Neuron (in vitro differentiated cells): ENCODE results near the gene SNAPC4.

Experiments used
- H2AFZ ChIP-seq: one replicate; pipeline ENCODE4 v1.6.1; 2013; ENCODE audit warnings: low read depth, mild to moderate bottlenecking, inconsistent platforms, low read length, moderate library complexity
- H3K27me3 ChIP-seq: one replicate; pipeline ENCODE4 v1.6.1; 2013; ENCODE audit warnings: low read length; ENCODE audit not compliant: insufficient read depth
- H3K36me3 ChIP-seq: one replicate; pipeline ENCODE4 v1.6.1; 2013; ENCODE audit warnings: low read length; ENCODE audit not compliant: insufficient read depth
- H3K4me1 ChIP-seq: one replicate; pipeline ENCODE4 v1.6.1; 2013; ENCODE audit warnings: low read length; ENCODE audit not compliant: insufficient read depth
- H3K4me3 ChIP-seq: 2 replicates; pipeline ENCODE4 v1.5.1; 2013; ENCODE audit warnings: mild to moderate bottlenecking, low read length, moderate library complexity
- H3K9me3 ChIP-seq: one replicate; pipeline ENCODE4 v1.6.1; 2013; ENCODE audit warnings: low read length

The SNAPC4 gene

GRCh38 chr9:136401173-136401922, 1.4 kb upstream of the SNAPC4 start:
- H3K4me3 ChIP-seq, result no peak overlapping the region
- peaks cover 48% of the 10 kb centered on the region for H3K36me3 ChIP-seq
- no peak overlapping the region for H2AFZ ChIP-seq
- H3K9me3 ChIP-seq, result no peaks in the 10 kb centered on the region
- peaks cover 31% of the 10 kb centered on the region for H3K4me1 ChIP-seq
- H3K27me3 ChIP-seq, result no peaks in the 10 kb centered on the region

- Histone ChIP-seq H2AFZ (peak overlapping the region; percentile 80), H3K4me3 (peak overlapping the region; percentile 95), H3K9me3 (no peaks in the 10 kb centered on the region), H3K4me1 (peaks cover 31% of the 10 kb centered on the region), H3K27me3 (no peaks in the 10 kb centered on the region), H3K36me3 (peaks cover 52% of the 10 kb centered on the region)
Observed at GRCh38 chr9:136399176-136400037, 563 bp downstream of the SNAPC4 start.

GRCh38 chr9:136398286-136398685, 1.7 kb downstream of the SNAPC4 start:
- H3K9me3 ChIP-seq, result no peaks in the 10 kb centered on the region
- peaks cover 53% of the 10 kb centered on the region for H3K36me3 ChIP-seq
- H3K4me1 ChIP-seq, result peaks cover 31% of the 10 kb centered on the region
- no peak overlapping the region for H2AFZ ChIP-seq
- no peaks in the 10 kb centered on the region for H3K27me3 ChIP-seq
- H3K4me3 ChIP-seq, result peak overlapping the region; percentile 95

- peaks cover 58% of the 10 kb centered on the region for H3K36me3 ChIP-seq
Observed at GRCh38 chr9:136397643-136398042, 2.3 kb downstream of the SNAPC4 start.

GRCh38 chr9:136396219-136396515, 3.8 kb downstream of the SNAPC4 start:
- no peaks in the 10 kb centered on the region for H3K9me3 ChIP-seq
- H3K4me3 ChIP-seq, result no peak overlapping the region
- no peaks in the 10 kb centered on the region for H3K27me3 ChIP-seq
- peaks cover 17% of the 10 kb centered on the region for H3K4me1 ChIP-seq
- peaks cover 65% of the 10 kb centered on the region for H3K36me3 ChIP-seq
- H2AFZ ChIP-seq, result no peak overlapping the region

More at GRCh38 chr9:136397643-136398042, 2.3 kb downstream of the SNAPC4 start:
- Histone ChIP-seq H3K27me3 (no peaks in the 10 kb centered on the region), H3K4me1 (peaks cover 29% of the 10 kb centered on the region), H3K4me3 (no peak overlapping the region), H3K9me3 (no peaks in the 10 kb centered on the region), H2AFZ (no peak overlapping the region)

- no peaks in the 10 kb centered on the region for H3K9me3 ChIP-seq
- H3K36me3 ChIP-seq, result peaks cover 66% of the 10 kb centered on the region
- H3K4me3 ChIP-seq, result no peak overlapping the region
- H3K27me3 ChIP-seq, result no peaks in the 10 kb centered on the region
- peaks cover 17% of the 10 kb centered on the region for H3K4me1 ChIP-seq
- H2AFZ ChIP-seq, result no peak overlapping the region
Observed at GRCh38 chr9:136395345-136396218, 4.4 kb downstream of the SNAPC4 start.

GRCh38 chr9:136395020-136395340, 5.0 kb downstream of the SNAPC4 start:
- peaks cover 12% of the 10 kb centered on the region for H3K4me1 ChIP-seq
- no peak overlapping the region for H2AFZ ChIP-seq
- no peak overlapping the region for H3K4me3 ChIP-seq
- H3K9me3 ChIP-seq, result no peaks in the 10 kb centered on the region
- peaks cover 66% of the 10 kb centered on the region for H3K36me3 ChIP-seq
- H3K27me3 ChIP-seq, result no peaks in the 10 kb centered on the region

- no peak overlapping the region for H3K4me3 ChIP-seq
- no peaks in the 10 kb centered on the region for H3K27me3 ChIP-seq
- no peak overlapping the region for H2AFZ ChIP-seq
- peaks cover 71% of the 10 kb centered on the region for H3K36me3 ChIP-seq
- peaks cover 11% of the 10 kb centered on the region for H3K4me1 ChIP-seq
- no peaks in the 10 kb centered on the region for H3K9me3 ChIP-seq
Observed at GRCh38 chr9:136394312-136395019, 5.5 kb downstream of the SNAPC4 start.

GRCh38 chr9:136393531-136393930, 6.4 kb downstream of the SNAPC4 start:
- Histone ChIP-seq H3K4me3 (no peak overlapping the region), H3K9me3 (no peaks in the 10 kb centered on the region), H3K27me3 (no peaks in the 10 kb centered on the region), H3K36me3 (peaks cover 81% of the 10 kb centered on the region), H3K4me1 (peaks cover 1% of the 10 kb centered on the region), H2AFZ (no peak overlapping the region)

GRCh38 chr9:136392538-136393449, 7.2 kb downstream of the SNAPC4 start:
- H2AFZ ChIP-seq, result no peak overlapping the region
- H3K4me1 ChIP-seq, result no peaks in the 10 kb centered on the region
- H3K27me3 ChIP-seq, result no peaks in the 10 kb centered on the region
- H3K9me3 ChIP-seq, result no peaks in the 10 kb centered on the region
- peaks cover 83% of the 10 kb centered on the region for H3K36me3 ChIP-seq
- no peak overlapping the region for H3K4me3 ChIP-seq

- H3K9me3 ChIP-seq, result no peaks in the 10 kb centered on the region
- no peaks in the 10 kb centered on the region for H3K4me1 ChIP-seq
- H2AFZ ChIP-seq, result no peak overlapping the region
- H3K27me3 ChIP-seq, result no peaks in the 10 kb centered on the region
- peaks cover 87% of the 10 kb centered on the region for H3K36me3 ChIP-seq
- H3K4me3 ChIP-seq, result no peak overlapping the region
Observed at GRCh38 chr9:136391737-136392537, 8.0 kb downstream of the SNAPC4 start.
